Endometrial microvascular endothelial cells (primary cell): ENCODE data around the gene VSIG8. TPM values are rescaled to one million over a fixed set of nuclear protein-coding genes. Genes with fewer than 3 reads are reported as not detected.
"Not testable (repeated sequence)": the region's sequence is repeated elsewhere in the genome, so short reads cannot be mapped to it uniquely, and the experiment has no call there.

Experiments used
- in situ Hi-C: cut with HindIII; loops from 2 replicates; pipeline ENCODE4 v1.10.0; 2017; ENCODE audit warnings: low sequenced_read_pairs, low pct_unique_long_range_greater_than_20kb; ENCODE audit errors: inconsistent ontology term
- total RNA-seq: library from RNA; depleted of rRNA; stranded (reverse); fragments of >200 nt; gene quantifications from one replicate; pipeline ENCODE4 v1.2.3, GENCODE V29; 2015; ENCODE audit errors: inconsistent ontology term

VSIG8 gene, protein sequence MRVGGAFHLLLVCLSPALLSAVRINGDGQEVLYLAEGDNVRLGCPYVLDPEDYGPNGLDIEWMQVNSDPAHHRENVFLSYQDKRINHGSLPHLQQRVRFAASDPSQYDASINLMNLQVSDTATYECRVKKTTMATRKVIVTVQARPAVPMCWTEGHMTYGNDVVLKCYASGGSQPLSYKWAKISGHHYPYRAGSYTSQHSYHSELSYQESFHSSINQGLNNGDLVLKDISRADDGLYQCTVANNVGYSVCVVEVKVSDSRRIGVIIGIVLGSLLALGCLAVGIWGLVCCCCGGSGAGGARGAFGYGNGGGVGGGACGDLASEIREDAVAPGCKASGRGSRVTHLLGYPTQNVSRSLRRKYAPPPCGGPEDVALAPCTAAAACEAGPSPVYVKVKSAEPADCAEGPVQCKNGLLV
- total RNA-seq, result not detected

DNA sequence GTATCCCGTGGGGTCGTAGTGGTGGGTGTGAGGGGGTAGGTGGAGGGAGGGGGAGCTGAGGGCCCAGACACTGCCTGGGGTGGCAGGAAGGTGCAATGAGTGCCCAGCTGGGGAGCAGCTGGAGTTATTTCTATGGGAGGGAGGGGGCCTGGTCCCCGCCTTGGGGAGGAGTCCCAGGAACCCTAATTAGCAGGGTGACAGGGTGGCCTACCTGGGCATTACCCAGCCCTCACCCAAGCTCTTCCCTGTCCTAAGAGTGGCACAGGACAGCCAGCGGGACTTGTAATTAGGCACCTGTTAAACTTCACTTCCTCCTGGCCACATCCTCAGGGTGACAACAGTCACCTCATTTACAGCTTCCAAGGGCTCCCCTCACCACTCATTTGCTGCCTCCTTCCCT, at the start of gene VSIG8:
TSS of gene VSIG8 (minus strand) at position 101 of the 400 bp plus-strand sequence. CDS start 136 bp downstream, outside the sequence.
- in situ Hi-C loops, result no loop called here

- in situ Hi-C loops, result no loop called here
These were observed 49.0 kb upstream of the VSIG8 start for GRCh38 chr1:159911326-159912070.

GRCh38 chr1:159908031-159908940, 45.8 kb upstream of the VSIG8 start:
- in situ Hi-C loops, result no loop called here

- in situ Hi-C loops, result no loop called here
These were observed 44.5 kb upstream of the VSIG8 start for GRCh38 chr1:159906960-159907359.

DNA sequence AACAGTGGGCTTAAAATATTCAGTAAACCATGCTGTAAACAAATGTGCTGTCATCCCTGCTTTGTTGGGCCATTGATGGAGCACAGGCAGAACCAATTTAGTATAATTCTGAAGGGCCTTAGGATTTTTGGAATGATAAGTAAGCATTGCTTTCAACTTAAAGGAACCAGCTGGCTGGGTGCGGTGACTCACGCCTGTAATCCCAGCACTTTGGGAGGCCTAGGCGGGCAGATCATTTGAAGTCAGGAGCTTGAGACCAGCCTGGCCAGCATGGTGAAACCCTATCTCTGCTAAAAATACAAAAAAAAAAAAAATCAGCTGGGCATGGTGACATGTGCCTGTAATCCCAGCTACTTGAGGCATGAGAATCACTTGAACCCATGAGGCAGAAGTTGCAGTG, 41.6 kb upstream of the VSIG8 start:
- in situ Hi-C loops, result not testable (repeated sequence)

GRCh38 chr1:159902541-159902940, 40.1 kb upstream of the VSIG8 start:
- in situ Hi-C loops, result no loop called here

- in situ Hi-C loops, result no loop called here
These were observed 38.4 kb upstream of the VSIG8 start for GRCh38 chr1:159900755-159901360.

DNA sequence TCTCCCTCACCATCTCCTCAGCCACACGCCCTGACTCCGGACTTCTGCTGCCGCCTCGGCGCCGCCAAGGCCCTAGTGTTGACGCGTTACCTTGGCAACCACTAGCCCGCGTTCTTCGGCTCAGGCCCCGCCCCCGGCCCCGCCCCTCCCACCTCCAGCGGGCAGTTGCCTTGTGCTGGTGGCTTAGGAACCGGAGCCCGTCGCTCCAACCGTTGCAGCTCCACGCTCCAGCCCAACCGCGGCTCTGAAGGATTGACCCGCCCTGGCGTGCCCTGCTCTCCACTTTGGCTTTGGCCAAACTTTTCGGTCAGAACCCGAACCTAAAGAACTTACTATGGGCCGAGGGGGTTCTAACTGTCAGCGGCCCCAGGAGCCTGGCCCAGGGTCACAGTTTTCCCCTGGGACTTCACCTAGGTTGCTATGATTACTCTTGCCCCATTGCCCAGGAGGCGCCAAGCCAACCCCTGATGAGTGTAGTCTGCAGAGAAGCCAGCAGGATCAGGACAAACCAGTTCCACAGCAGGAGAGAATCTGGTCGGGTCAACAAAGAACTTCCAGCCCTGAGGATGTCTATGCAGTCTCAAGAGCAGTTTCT, 37.7 kb upstream of the VSIG8 start, which contains the start of gene CFAP45:
TSS of gene CFAP45 (minus strand) at position 80 of the 595 bp plus-strand sequence. CDS start at position 13, 67 bp downstream.
- in situ Hi-C loops, result no loop called here

GRCh38 chr1:159899634-159900033, 37.2 kb upstream of the VSIG8 start:
- in situ Hi-C loops, result loop anchor here (25.0 kb wide), 2 partner anchors 112 to 712 kb away; partner anchors contain the start of gene DUSP23

- in situ Hi-C loops, result loop anchor here (25.0 kb wide), 2 partner anchors 111 to 711 kb away; partner anchors contain the start of gene DUSP23
These were observed 36.1 kb upstream of the VSIG8 start for GRCh38 chr1:159898527-159898926.

DNA sequence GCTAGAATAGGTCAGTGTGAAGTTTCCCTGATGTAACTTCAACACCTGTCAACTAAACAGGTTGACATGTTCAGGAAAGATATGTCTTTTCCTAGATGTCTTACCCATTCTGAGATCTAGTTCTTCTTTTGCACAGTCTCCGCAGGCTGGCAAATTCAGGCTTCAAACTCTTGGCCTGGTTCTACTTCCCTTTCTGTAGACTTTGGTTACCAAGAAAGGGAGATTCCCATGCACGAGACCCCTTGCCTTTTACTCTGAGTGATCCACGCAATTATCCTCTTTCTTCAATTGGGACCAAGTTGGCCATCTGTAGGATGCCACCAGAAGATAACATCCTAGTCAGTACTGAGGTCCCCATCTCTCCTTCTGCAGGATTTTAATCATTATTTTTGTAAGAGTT, 35.5 kb upstream of the VSIG8 start:
- in situ Hi-C loops, result loop anchor here (25.0 kb wide), 2 partner anchors 111 to 711 kb away; partner anchors contain the start of gene DUSP23

- in situ Hi-C loops, result loop anchor here (25.0 kb wide), 2 partner anchors 109 to 709 kb away; partner anchors contain the start of gene DUSP23
These were observed 34.1 kb upstream of the VSIG8 start for GRCh38 chr1:159896546-159896930.

- in situ Hi-C loops, result loop anchor here (25.0 kb wide), 2 partner anchors 109 to 709 kb away; partner anchors contain the start of gene DUSP23
These were observed 33.5 kb upstream of the VSIG8 start for GRCh38 chr1:159895836-159896545.

DNA sequence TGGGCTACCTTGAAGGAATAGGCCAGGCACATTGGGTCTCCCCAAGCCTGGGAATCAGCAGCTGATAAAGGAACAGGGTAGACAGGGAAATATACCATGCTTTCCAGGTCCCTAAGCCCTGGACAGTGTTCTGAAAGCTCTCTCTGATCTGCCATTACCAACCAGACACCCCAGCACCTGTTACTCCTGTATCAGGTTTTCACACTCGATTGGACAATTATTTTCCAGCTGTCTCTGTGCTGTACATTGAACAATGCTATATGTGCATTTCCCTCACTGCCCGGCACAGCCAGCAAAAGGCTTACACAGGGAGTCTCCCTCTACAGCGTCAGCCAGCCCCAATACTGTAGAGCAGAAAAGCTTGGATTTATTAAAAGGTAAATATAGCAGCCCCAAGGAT, 32.8 kb upstream of the VSIG8 start:
- in situ Hi-C loops, result loop anchor here (25.0 kb wide), 2 partner anchors 108 to 708 kb away; partner anchors contain the start of gene DUSP23

DNA sequence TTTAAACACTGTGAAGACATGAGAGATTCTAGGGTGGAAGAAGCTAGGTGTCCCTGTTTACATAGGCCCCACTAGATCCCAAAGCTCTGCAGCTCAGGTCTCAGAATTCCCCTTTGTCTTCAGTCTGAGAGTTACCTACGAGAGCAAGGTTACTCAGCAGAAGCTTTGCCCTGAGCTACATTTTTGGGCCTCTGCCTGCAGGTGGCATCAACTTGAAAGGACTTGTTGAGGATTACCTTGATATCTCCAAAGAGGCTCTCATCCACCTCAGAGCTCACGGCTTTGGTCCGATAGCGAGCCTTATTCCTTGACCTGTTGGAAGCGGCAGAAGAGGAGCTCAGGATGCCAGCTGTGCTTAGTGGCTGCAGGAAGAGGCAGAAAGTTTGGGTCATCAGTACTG, 30.5 kb upstream of the VSIG8 start:
- in situ Hi-C loops, result loop anchor here (25.0 kb wide), 2 partner anchors 106 to 706 kb away; partner anchors contain the start of gene DUSP23

GRCh38 chr1:159891275-159892157, 29.1 kb upstream of the VSIG8 start:
- in situ Hi-C loops, result loop anchor here (25.0 kb wide), 2 partner anchors 104 to 704 kb away; partner anchors contain the start of gene DUSP23
